Esophagus muscularis mucosa (tissue), 4 donors: ENCODE results near the gene REXO4. TPM values are rescaled to one million over a fixed set of nuclear protein-coding genes. Genes with fewer than 3 reads are reported as not detected.

Experiments
- DNase-seq: peaks from one replicate; pipeline ENCODE4 v3.0.0-alpha.2; 2017; ENCODE audit errors: extremely low spot score
- H3K27ac ChIP-seq, 4 donors: fragments of 200-600 bp; sonication (generic); replicated peaks in 1 of 4; 1 replicate in 3 of 4; 2 replicates in 1 of 4; pipeline ENCODE4 v1.5.1; 2016 to 2019; ENCODE audit warnings: mild to moderate bottlenecking in 1 of 4
- H3K27me3 ChIP-seq, 4 donors: fragments of 200-600 bp; sonication (generic); one replicate each; pipeline versions ENCODE4 v1.5.1 to v1.6.0; 2016 to 2019
- H3K36me3 ChIP-seq, 4 donors: fragments of 200-600 bp; sonication (generic); one replicate each; pipeline ENCODE4 v1.5.1; 2016 to 2019
- H3K4me1 ChIP-seq, 4 donors: fragments of 200-600 bp; sonication (generic); one replicate each; pipeline ENCODE4 v1.5.1; 2016 to 2019
- H3K4me3 ChIP-seq, 4 donors: fragments of 200-600 bp; sonication (generic); 1 replicate in 2 of 4; 2 replicates in 2 of 4; pipeline ENCODE4 v1.5.1; 2016 to 2019; ENCODE audit warnings: mild to moderate bottlenecking in 4 of 4, moderate library complexity in 1 of 4
- H3K9me3 ChIP-seq, 4 donors: fragments of 200-600 bp; sonication (generic); 1 replicate in 3 of 4; 2 replicates in 1 of 4; pipeline ENCODE4 v1.5.1; 2016 to 2019
- EP300 ChIP-seq: sonication (generic); formaldehyde crosslinking; IDR thresholded peaks from one replicate; pipeline ENCODE4 v1.6.1; 2017; ENCODE audit warnings: antibody characterized with exemption
- POLR2A ChIP-seq: fragments of 450-650 bp; IDR thresholded peaks from one replicate; pipeline ENCODE4 v1.6.1; 2017; ENCODE audit warnings: antibody characterized with exemption, moderate library complexity, mild to moderate bottlenecking, low read depth
- POLR2AphosphoS5 ChIP-seq, 2 donors: sonication (generic); formaldehyde crosslinking; IDR thresholded peaks; one replicate each; pipeline ENCODE4 v1.6.1; 2017; ENCODE audit warnings: antibody characterized with exemption in 2 of 2
- WGBS: methylation state at CpG from one replicate; pipeline ENCODE4 v1.1.5; 2018; 5-methylcytosine and 5-hydroxymethylcytosine counted together
- intact Hi-C: fragments of 100-400 bp; cut with DNase I; formaldehyde crosslinking; loops from one replicate; pipeline ENCODE4 v1.15.1; 2023
- total RNA-seq, 4 donors: library from RNA; depleted of rRNA; stranded (reverse); fragments of >200 nt; gene quantifications; one replicate each; pipeline versions ENCODE4 v1.1.0 to v1.2.1, GENCODE V29; 2016
- TF ChIP-seq, protein P1 (sequence below), 3 experiments: fragments of 200-600 bp in 2 of 3; fragments of 450-650 bp in 1 of 3; sonication (generic) in 2 of 3; IDR thresholded peaks; one replicate each; pipeline ENCODE4 v1.5.1; 2017 to 2019; ENCODE audit warnings: antibody characterized with exemption in 3 of 3, mild to moderate bottlenecking in 2 of 3, moderate library complexity in 1 of 3

Gene REXO4
- total RNA-seq, 4 donors from 2014 or later: 15.0 to 28.9 (median 22.4) TPM

DNA sequence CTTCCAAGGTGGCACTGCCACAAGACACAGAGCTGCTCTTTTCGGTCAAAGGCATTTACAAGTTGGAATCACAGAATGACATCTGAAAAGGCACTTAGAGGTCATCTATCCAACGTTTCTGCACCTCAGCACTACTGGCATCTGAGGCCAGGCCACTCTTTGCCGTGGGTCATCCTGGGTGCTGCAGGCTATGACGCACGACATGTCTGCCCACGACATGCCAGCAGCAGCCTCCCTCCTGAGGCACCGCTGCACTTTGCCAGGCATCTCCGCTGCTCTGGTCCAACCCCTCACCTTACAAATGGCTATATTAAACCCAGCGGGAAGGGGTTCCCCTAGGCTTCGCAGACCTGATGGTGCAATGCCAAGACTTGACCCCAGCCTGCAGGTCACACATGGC is 50.0 kb downstream of the REXO4 start:
- DNase-seq: no peak
- Histone ChIP-seq H3K27ac (no peak overlapping the region), H3K4me1 (peaks cover 44 to 64% (median 54%) of the 10 kb centered on the region in 4 donors), H3K36me3 (peaks cover 39 to 69% (median 60%) of the 10 kb centered on the region in 4 donors), H3K4me3 (no peak overlapping the region), H3K27me3 (no peaks in the 10 kb centered on the region), H3K9me3 (no peaks in the 10 kb centered on the region)
- 84% methylated on average over 6 of the region's 10 CpGs for WGBS
- intact Hi-C loops: no loop called here
- TF ChIP-seq POLR2A (no peak), EP300 (no peak), POLR2AphosphoS5 (IDR thresholded peaks at IDR 0.05) (no peak)
- TF ChIP-seq, protein P1, sequence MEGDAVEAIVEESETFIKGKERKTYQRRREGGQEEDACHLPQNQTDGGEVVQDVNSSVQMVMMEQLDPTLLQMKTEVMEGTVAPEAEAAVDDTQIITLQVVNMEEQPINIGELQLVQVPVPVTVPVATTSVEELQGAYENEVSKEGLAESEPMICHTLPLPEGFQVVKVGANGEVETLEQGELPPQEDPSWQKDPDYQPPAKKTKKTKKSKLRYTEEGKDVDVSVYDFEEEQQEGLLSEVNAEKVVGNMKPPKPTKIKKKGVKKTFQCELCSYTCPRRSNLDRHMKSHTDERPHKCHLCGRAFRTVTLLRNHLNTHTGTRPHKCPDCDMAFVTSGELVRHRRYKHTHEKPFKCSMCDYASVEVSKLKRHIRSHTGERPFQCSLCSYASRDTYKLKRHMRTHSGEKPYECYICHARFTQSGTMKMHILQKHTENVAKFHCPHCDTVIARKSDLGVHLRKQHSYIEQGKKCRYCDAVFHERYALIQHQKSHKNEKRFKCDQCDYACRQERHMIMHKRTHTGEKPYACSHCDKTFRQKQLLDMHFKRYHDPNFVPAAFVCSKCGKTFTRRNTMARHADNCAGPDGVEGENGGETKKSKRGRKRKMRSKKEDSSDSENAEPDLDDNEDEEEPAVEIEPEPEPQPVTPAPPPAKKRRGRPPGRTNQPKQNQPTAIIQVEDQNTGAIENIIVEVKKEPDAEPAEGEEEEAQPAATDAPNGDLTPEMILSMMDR (IDR thresholded peaks at IDR 0.05): no peak

DNA sequence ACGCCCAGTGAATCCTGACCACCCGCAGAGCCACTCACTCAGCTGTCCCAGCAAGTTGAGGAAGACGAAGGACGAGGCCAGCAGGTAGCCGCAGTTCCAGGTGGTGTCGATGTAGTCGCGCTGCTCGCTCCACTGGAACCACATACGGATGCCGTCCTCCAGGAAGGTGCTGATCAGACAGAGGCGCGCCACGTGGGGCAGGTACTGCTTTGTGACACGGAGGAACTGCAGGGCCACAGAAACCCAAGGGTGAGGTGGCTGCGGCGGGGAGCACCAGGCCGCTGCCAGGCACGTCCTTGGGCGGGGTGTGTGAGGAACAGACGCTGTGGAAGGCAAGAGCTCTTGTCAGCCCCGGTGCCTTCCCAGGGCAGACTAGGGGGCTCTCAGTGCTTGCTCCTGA is 50.6 kb downstream of the REXO4 start:
- no peak for TF ChIP-seq EP300
- TF ChIP-seq POLR2AphosphoS5 (IDR thresholded peaks at IDR 0.05): no peak
- no peak for TF ChIP-seq POLR2A
- TF ChIP-seq, protein P1 (IDR thresholded peaks at IDR 0.05): no peak
- 85% methylated on average over 9 of the region's 22 CpGs for WGBS
- Histone ChIP-seq H3K4me3 (no peak overlapping the region), H3K9me3 (no peaks in the 10 kb centered on the region), H3K27ac (no peak overlapping the region), H3K36me3 (peaks cover 44 to 70% (median 63%) of the 10 kb centered on the region in 4 donors), H3K4me1 (peaks cover 39 to 58% (median 48%) of the 10 kb centered on the region in 4 donors), H3K27me3 (no peaks in the 10 kb centered on the region)
- intact Hi-C loops: no loop called here
- no peak for DNase-seq

DNA sequence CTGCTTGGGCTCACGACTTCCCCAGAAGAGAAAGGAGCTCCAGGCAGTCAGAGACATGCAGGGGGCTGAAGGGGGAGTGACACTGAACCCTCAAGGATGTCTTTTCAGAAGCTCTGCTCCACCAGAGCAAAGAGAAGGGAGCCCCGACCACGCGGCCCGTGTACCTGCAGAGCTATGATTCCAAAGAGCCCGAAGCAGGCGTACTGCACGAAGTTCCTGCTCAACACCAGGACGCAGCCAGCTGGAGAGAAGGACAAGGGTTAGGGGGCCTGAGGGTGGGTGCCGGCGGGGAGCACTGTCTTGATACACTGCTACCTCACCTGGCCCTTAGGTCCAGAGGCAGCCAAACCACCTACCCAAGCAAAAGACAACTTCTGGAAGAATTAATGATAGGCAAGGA is 51.4 kb downstream of the REXO4 start:
- no peak for TF ChIP-seq POLR2A
- no peak for TF ChIP-seq EP300
- no peak for TF ChIP-seq POLR2AphosphoS5 (IDR thresholded peaks at IDR 0.05)
- TF ChIP-seq, protein P1 (IDR thresholded peaks at IDR 0.05): no peak
- H3K4me1 ChIP-seq: peaks cover 31 to 50% (median 40%) of the 10 kb centered on the region in 4 donors
- no peaks in the 10 kb centered on the region for H3K27me3 ChIP-seq
- no peak for DNase-seq
- intact Hi-C loops: no loop called here
- H3K36me3 ChIP-seq: peaks cover 50 to 78% (median 70%) of the 10 kb centered on the region in 4 donors
- 90% methylated on average over 11 of the region's 11 CpGs for WGBS
- no peak overlapping the region for H3K4me3 ChIP-seq
- H3K27ac ChIP-seq: no peak overlapping the region
- no peaks in the 10 kb centered on the region for H3K9me3 ChIP-seq

DNA sequence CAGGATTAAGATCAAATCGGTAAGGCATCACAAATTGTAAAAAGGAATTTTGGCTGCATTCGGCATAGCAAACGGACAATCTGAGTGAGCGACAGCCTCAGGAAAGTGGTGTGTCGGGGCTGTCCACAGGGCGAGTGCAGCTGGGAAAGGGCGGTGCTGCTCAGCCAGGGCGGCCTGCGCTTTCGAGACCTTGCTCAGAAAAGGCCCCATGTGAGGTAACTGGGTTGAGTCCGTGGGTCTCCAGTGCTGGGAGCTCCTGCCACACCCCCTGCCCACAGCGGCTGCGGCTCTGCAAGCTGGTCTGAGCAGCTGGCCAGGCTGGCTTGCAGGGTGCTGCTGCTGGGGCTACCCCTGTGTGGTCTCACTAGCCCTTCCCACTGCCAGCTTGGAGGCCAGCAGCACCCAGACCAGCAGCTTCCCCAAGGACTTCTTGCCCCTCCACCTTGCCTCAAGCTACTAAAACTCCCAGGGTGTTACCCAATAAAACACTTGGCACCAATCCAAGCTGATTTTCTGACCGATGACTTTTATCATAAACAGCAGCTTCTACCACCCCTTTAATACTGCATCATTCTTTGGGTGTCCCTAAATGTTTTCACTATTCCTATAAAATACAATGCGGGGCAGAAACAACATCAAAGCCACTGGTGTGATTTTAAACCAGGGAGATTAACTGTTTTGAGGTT is 55.3 kb downstream of the REXO4 start:
- H3K9me3 ChIP-seq: no peaks in the 10 kb centered on the region
- no peak for TF ChIP-seq POLR2AphosphoS5 (IDR thresholded peaks at IDR 0.05)
- TF ChIP-seq POLR2A: no peak
- TF ChIP-seq, protein P1 (IDR thresholded peaks at IDR 0.05): no peak
- TF ChIP-seq EP300: no peak
- no peak for DNase-seq
- H3K27ac ChIP-seq: no peak overlapping the region
- H3K4me1 ChIP-seq: peaks cover 5 to 18% (median 11%) of the 10 kb centered on the region in 4 donors
- 83% methylated on average over 15 of the region's 15 CpGs for WGBS
- no peaks in the 10 kb centered on the region for H3K27me3 ChIP-seq
- H3K4me3 ChIP-seq: no peak overlapping the region
- intact Hi-C loops: no loop called here
- peaks cover 62 to 89% (median 80%) of the 10 kb centered on the region in 4 donors for H3K36me3 ChIP-seq
